Stimulated activated CD8-positive, alpha-beta memory T cell treated with anti-CD3 and anti-CD28 coated beads, Interleukin-7, amount 100 ng/mL, for 24 hours (primary cell): Measurements from ENCODE around the gene ABCC4.

Source experiments
- DNase-seq: peaks from one replicate; pipeline ENCODE4 v3.0.0-alpha.2; 2020; ENCODE audit warnings: low read depth

ABCC4 gene

DNA sequence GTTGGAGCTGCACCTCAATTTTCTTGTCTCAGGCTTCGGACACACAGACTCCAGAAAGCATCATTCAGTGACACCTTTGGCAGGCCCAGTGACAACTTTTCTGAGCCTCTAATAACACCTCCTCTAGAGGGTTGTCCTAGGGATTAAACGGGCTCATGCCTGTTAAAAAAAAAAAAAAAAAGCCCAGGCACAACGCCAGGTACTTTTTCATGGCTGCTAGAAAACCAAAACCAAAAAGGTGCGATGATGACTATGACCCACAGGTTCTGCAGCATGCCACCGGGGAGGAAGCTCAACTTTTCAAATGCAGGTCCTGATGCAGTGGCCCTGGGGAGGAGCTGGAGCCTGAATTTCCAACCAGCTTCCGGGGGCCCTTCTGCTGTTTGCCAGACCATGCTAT lies 184.2 kb downstream of the ABCC4 start:
- DNase-seq, result no peak

DNA sequence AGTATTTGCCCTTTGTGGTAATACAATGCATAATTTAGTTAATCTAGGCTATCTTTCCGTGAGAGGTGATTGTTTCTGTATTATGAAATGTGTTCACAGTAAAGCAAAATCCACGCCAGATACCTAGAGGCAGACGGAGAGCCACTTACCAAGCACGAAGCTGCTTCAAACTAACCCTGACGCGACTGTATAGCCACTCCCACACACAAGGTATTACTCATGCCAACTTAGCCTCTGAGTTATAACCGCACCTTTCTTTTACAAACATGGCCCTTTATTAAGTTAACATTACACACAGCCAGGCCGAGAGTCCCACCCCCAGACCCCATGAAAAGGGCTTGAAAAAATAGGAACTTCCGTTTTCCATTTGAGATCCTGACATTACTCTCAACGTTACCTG lies 185.7 kb downstream of the ABCC4 start:
- no peak for DNase-seq

- no peak for DNase-seq
Observed at GRCh38 chr13:95113601-95114000, 187.7 kb downstream of the ABCC4 start.

DNA sequence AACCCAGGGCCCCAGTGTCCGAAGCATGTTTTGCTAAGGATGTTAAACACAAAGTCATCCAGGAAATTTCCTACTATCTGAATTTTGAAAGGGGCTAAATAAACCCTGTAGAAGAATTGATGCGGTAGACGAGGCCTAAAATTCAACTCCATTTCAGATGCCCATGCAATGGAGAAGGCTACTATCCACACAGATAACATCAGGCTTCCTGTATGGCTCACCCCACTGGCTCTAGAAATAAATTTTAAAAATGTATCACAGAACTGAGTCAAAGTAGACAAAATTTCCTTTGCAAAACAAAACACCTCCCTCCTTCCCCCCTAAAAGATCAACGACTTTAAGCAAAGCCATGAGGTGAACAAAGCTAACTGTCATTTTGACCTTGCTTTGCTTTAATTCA lies 188.4 kb downstream of the ABCC4 start:
- no peak for DNase-seq

- no peak for DNase-seq
Observed at GRCh38 chr13:95111608-95112007, 189.6 kb downstream of the ABCC4 start.

DNA sequence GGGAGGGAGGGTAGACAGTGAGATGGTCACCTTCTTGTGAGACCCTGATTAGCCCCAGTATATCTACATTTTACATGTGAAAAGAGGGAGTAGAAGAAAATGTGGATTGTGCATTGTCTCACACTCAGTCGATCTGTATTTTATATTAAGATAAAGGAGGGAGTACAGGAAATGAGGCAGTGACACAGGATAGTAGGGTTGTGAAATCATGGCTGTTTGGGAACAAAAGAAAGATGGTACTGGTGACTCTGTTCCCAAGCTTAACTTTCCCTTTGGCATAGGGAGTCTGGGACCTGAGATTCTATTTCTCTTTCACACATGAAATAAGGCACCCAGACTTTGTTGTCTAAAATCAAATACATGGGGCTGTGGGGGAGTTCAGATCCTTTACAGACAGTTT lies 194.7 kb downstream of the ABCC4 start:
- no peak for DNase-seq

DNA sequence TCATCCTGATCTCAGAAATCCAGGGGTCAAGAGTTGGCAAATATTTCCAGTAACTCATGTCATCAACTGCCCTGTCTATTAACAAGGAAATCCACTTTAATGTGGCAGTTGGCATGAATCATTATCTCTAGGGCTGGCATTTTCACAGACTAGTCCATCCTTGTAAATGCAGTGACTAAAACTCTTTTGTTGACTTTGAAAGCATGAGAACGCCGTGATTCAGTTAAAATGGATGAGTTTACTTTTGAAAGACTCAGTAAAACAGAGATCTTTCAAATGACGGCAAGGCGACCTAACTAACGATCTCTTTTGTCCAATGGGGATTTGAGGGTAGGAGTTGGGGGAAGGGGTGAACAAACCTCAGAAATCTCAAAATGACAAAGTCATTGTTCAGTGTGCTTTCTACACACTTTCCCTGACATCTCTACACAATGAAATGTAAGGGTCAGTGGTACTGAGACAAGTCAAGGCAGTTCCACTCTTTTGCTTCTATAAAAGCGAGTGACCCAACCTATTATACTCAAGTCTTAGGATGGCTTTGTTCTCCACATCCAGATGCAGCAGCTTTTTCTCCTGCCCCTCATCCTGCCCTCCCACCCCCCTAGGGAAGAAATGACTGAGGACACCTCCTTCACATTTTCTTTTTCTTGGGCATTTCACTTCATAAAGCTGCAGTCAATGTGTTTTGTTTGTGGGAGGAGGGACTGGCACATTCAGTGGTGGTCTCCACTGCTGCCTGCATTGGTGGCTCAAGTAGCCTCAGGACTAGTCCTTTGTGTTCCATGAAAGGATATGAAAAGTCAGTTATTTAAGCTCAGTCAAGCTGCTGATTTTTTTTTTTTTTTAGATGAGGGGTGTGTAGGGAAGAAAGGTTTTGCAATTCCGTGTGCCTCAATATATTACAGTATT lies 200.5 kb downstream of the ABCC4 start:
- DNase-seq, result no peak

- DNase-seq, result no peak
Observed at GRCh38 chr13:95099541-95099940, 201.7 kb downstream of the ABCC4 start.

DNA sequence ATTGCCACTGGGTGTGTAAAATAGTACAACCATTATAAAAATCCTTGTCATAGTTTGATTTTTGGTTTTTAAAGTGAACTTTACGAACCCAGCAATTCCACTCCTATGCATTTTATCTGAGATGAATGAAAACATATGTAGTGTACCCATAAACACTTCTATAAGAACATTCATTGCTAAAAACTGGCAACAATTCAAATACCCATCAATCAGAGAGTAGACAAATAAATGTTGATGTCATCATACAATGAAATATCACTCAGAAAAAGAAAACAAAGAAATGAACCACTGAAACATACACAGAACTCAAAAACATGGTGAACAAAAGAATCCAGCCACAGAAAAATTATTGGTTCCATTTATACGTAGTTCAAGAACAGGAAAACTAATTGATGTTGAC lies 202.3 kb downstream of the ABCC4 start:
- DNase-seq, result no peak

- DNase-seq, result no peak
Observed at GRCh38 chr13:95091755-95092154, 209.5 kb downstream of the ABCC4 start.

DNA sequence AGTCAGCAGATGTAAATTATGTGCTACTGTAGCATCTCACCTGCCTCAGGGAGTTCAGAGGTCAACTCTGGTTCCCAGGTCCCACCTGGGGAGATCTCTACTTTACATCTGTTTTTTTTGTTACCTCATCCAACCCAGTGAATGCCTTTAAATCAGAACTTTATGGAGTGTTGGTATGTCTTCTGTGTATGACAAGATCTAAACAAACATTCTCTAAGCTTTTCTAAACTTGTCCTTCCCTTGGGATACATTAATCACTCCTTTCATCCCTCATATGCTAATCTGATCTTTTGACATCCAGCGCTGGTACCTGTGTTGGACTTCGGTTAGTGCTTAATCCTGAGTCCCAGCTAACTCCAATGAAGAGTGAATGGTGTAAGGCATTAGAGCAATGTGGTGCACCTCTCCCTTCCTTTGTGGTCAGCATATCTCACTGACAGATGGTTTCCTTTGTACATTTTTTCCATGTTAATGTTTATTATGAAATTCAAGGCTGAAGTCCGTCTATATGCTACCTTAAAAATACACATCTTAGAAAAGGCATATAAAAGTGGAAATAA lies 213.4 kb downstream of the ABCC4 start:
- DNase-seq, result no peak

DNA sequence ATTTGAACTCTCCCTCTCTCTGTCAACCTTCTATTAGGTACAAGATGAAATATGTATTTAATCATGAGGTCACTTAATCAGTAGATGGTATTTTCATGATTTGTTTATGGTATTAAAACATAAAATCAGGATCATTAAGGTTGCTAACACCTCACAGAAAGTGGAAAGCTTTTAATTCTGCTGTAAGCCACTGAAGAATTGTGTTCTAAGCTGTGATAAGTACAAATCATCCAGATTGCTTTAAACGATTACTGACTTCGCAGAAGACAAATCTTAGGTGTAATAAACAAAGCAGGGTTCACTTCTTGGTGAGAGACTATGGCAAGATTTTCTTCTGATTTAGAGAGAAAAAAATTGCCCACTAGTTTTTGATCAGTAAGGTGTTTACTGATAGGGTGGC lies 214.5 kb downstream of the ABCC4 start:
- no peak for DNase-seq

- no peak for DNase-seq
Observed at GRCh38 chr13:95083758-95084157, 217.5 kb downstream of the ABCC4 start.

GRCh38 chr13:95083066-95083465 lies 218.2 kb downstream of the ABCC4 start:
- DNase-seq, result no peak

- no peak for DNase-seq
Observed at GRCh38 chr13:95075506-95075905, 225.7 kb downstream of the ABCC4 start.

DNA sequence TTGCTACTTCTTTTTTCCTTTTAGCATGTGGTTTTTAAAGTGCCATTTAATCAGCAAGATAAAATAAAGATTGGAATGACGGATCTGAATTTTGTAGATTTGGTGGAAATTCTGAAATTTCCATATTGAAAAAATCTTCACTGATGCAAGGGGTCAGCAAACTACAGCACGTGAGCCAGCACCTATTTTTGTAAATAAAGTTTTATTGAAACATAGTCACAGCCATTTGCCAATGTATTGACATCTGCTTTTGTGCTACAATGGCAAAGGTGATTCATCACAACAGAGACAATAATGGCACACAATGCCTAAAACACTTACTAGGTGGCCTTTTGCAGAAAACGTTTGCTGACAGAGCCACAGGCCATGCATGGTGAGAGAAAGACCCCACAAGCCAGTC lies 226.4 kb downstream of the ABCC4 start:
- no peak for DNase-seq

DNA sequence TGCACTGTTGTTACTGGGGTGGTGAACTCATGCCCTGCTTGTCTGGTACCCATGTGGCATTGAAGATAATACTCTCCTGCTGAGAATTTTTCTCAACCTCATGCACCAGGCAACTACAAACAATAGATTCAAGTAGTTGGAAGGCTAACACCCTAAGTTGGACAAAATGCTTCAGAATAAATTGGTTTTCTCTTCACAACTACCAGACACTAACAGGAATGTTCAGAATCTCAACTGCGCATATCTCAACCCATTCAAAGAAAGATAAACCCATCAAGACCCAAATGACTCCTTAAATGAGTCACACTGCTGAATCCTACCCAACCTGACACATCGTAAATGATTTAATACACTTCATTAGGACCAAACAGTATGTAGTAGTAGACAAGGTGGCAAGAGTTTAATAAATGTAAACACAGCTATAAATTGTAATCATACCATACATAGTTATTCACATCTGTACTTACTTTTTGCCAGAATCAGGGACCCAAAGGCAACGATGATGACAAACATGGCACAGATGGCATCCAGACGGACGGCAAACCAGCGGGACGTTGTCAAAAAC lies 227.4 kb downstream of the ABCC4 start:
- no peak for DNase-seq

DNA sequence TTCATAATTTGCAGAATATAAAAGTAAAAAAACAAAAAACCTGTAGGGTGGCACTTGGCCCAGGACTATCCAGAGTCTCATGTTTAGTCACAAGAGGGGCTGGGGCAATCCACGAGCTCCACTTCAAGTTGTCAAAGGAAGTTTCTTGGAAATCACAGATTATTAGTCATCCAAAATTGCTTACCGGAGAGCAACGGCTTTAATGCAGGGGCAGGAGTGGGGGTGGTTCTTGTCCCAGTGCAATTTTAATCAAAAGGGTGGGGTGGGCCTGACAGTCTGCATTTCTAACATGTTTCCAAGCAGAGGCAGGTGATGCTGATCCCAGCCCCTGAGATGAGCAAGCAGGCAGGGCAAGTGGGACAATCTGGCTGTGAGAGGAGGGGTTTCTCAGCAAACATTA lies 233.9 kb downstream of the ABCC4 start:
- DNase-seq, result no peak

DNA sequence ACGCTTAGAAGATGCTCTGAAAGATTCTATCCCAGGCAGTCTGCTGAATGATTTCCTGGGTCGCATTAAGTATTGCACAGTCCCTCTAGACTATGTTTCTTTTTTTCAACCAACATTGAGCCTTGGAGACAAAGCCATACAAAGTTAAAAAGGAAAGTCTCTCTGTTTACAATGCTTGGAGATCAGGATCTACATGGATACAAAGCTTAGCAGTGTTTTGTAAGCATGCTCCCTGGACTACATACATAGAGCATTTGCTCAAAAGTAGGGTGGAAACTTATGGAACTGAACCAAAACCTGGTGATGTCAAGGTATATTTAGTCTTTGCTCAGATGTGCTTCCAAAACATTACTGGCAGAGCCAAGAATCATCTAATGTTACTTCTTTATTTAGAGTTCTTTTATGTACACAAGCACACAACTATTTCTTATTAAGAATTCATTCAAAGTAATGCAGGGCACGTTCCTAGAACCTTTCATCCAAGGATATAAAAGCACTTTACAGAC lies 241.2 kb downstream of the ABCC4 start:
- DNase-seq, result no peak

- DNase-seq, result no peak
Observed at GRCh38 chr13:95059306-95059705, 241.9 kb downstream of the ABCC4 start.

DNA sequence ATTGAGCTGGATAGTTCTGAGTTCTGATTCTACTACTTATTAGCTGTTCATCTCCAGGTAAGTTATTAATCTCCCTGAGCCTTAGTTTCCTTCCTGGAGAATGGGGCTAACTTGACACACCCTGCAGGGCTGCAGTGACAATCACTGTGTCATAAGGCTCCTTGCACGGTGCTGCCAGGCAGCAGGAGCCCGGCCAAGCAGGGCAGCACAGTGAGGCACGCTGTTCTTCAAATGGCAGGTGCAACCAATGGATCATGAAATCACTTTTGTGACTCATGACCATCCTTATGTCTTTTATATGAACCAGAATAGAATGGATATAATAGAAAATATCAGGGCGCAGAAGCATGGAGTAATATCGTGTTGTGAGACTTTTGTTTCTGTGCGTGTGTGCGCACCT lies 242.6 kb downstream of the ABCC4 start:
- no peak for DNase-seq

- no peak for DNase-seq
Observed at GRCh38 chr13:95056266-95056665, 245.0 kb downstream of the ABCC4 start.
